ENCODE results near the gene CCDC158. TPM values are rescaled to one million over a fixed set of nuclear protein-coding genes. Genes with fewer than 3 reads are reported as not detected.

The CCDC158 gene
- total RNA-seq, 1 donor from 2014 or later, result not detected

Other genes with a start within 250 kb of the CCDC158 start
- 154 and 216 TPM in 2 replicates for gene SCARB2, start 207.3 kb downstream of the CCDC158 start, total RNA-seq
- gene FAM47E, start 169.4 kb downstream of the CCDC158 start, total RNA-seq, result 0.44 TPM in 1 of 2 replicates, not detected in the other
- 3.5 and 4.3 TPM in 2 replicates for gene STBD1, start 114.4 kb downstream of the CCDC158 start, total RNA-seq
- 3.8 and 9.5 TPM in 2 replicates for gene SHROOM3, start 14.1 kb upstream of the CCDC158 start, total RNA-seq